HepG2 (cell line): ENCODE data around the gene HOXD8. TPM values are rescaled to one million over a fixed set of nuclear protein-coding genes. Genes with fewer than 3 reads are reported as not detected.

Experiments
- HES4 ChIP-seq: sonication (generic); formaldehyde crosslinking; IDR thresholded peaks from 2 replicates; pipeline ENCODE4 v1.9.0; 2021; ENCODE audit warnings: mild to moderate bottlenecking, missing genetic modification reagents, borderline replicate concordance
- HNRNPLL ChIP-seq: fragments of 200-400 bp; formaldehyde crosslinking; IDR thresholded peaks from 2 replicates; pipeline ENCODE4 v1.6.1; 2017; ENCODE audit warnings: mild to moderate bottlenecking, low read depth, low read length; ENCODE audit not compliant: poor library complexity, severe bottlenecking
- NCOR1 ChIP-seq: fragments of 200-600 bp; sonication (generic); IDR thresholded peaks from 2 replicates; pipeline ENCODE4 v1.7.0; 2017; ENCODE audit warnings: antibody characterized with exemption, low read length, borderline replicate concordance
- NRL ChIP-seq: sonication (generic); formaldehyde crosslinking; IDR thresholded peaks from 2 replicates; pipeline ENCODE4 v1.5.0; 2020; ENCODE audit warnings: missing genetic modification reagents, mild to moderate bottlenecking, moderate library complexity, borderline replicate concordance
- RAD21 ChIP-seq: fragments of 450-650 bp; formaldehyde crosslinking; IDR thresholded peaks from 2 replicates; pipeline ENCODE4 v1.5.0; 2020; ENCODE audit warnings: mild to moderate bottlenecking
- RFXANK ChIP-seq: IDR thresholded peaks from 2 replicates; pipeline ENCODE4 v1.6.1; 2016
- SMAD3 ChIP-seq: sonication (generic); formaldehyde crosslinking; IDR thresholded peaks from 2 replicates; pipeline ENCODE4 v1.4.0; 2020; ENCODE audit warnings: missing genetic modification reagents
- STAG1 ChIP-seq: sonication (generic); formaldehyde crosslinking; IDR thresholded peaks from 2 replicates; pipeline ENCODE4 v1.4.0; 2020; ENCODE audit warnings: missing genetic modification reagents
- ZBTB25 ChIP-seq: IDR thresholded peaks from 2 replicates; pipeline ENCODE4 v1.6.1; 2018; ENCODE audit warnings: missing genetic modification reagents
- ZBTB33 ChIP-seq: sonication (generic); formaldehyde crosslinking; IDR thresholded peaks from 2 replicates; pipeline ENCODE4 v1.4.0; 2020; ENCODE audit warnings: missing genetic modification reagents
- polyA plus RNA-seq, 8 experiments: library from polyadenylated mRNA; depleted of rRNA in 3 of 8; stranded (reverse) in 7 of 8; unstranded in 1 of 8; fragments of >200 nt; fragmentation: Illumina TruSeq in 4 of 8; extraction: Trizol in 4 of 8; gene quantifications; 2 replicates each; pipeline versions ENCODE4 v1.2.1 to v1.2.3, GENCODE V29; 2011 to 2016; ENCODE audit warnings: low read depth in 4 of 8, missing spikeins in 1 of 8, mixed read lengths in 1 of 8; ENCODE audit not compliant: insufficient read depth in 1 of 8
- total RNA-seq, 5 experiments: library from RNA; depleted of rRNA; stranded (reverse); fragments of >200 nt; fragmentation: Illumina TruSeq; extraction: Trizol; gene quantifications; 2 replicates each; pipeline ENCODE4 v1.2.3, GENCODE V29; 2016; ENCODE audit warnings: low read depth in 1 of 5

HOXD8 gene
- total and polyA plus RNA-seq, 2 of the 13 experiments (the other 11 are each of a cell fraction or from before 2014, with no cell fraction given) = not detected

GRCh38 chr2:176079831-176080539, 49.5 kb upstream of the HOXD8 start (continued):
- TF ChIP-seq ZBTB33 (CRISPR knock-in tag) = peak; percentile 72
- TF ChIP-seq RAD21 (CRISPR knock-in tag) = peak; percentile 80
- TF ChIP-seq SMAD3 (CRISPR knock-in tag) = no peak
- peak; percentile 25 for TF ChIP-seq HNRNPLL
- no peak for TF ChIP-seq HES4 (CRISPR knock-in tag)
- no peak for TF ChIP-seq NCOR1
- TF ChIP-seq RFXANK (CRISPR knock-in tag) = no peak
- no peak for TF ChIP-seq NRL
- no peak for TF ChIP-seq ZBTB25 (CRISPR knock-in tag)
- peak; percentile 56 for TF ChIP-seq STAG1 (CRISPR knock-in tag)
